ENCODE data around the gene FNDC3B. TPM values are rescaled to one million over a fixed set of nuclear protein-coding genes. Genes with fewer than 3 reads are reported as not detected.
"Not testable (repeated sequence)": the region's sequence is repeated elsewhere in the genome, so short reads cannot be mapped to it uniquely, and the experiment has no call there.

Gene FNDC3B
- total RNA-seq, 4 donors from 2014 or later: 59.8 to 72.6 (median 65.6) TPM

GRCh38 chr3:172367205-172368105 is 328.1 kb downstream of the FNDC3B start:
- H3K27ac ChIP-seq (replicated peaks in 1 of 4): no peak overlapping the region
- TF ChIP-seq EP300 (IDR thresholded peaks at IDR 0.05) (no peak), POLR2A (IDR thresholded peaks at IDR 0.05; ENCODE audit: low read depth) (no peak), CTCF (IDR thresholded peaks at IDR 0.05) (no peak), POLR2AphosphoS5 (IDR thresholded peaks at IDR 0.05) (no peak)
- H3K36me3 ChIP-seq: peaks cover 4 to 59% (median 33%) of the 10 kb centered on the region in 4 donors
- no peaks in the 10 kb centered on the region for H3K9me3 ChIP-seq
- intact Hi-C loops (cut with DNase I): loop anchor here (10.0 kb wide), 1 partner anchor 97 kb away; no protein-coding TSS in a partner anchor
- DNase-seq (ENCODE audit: extremely low spot score): no peak
- no peaks in the 10 kb centered on the region for H3K27me3 ChIP-seq
- peaks cover 8 to 33% (median 21%) of the 10 kb centered on the region in 4 donors for H3K4me1 ChIP-seq
- 74% methylated on average over 9 of the region's 9 CpGs for WGBS
- H3K4me3 ChIP-seq: no peak overlapping the region

GRCh38 chr3:172368556-172368955 is 329.2 kb downstream of the FNDC3B start:
- H3K27ac ChIP-seq (replicated peaks in 1 of 4); H3K27me3 ChIP-seq; DNase-seq (ENCODE audit: extremely low spot score); H3K4me3 ChIP-seq; H3K9me3 ChIP-seq: not testable (repeated sequence)
- Histone ChIP-seq H3K36me3 (peaks cover under 1 to 54% (median 26%) of the 10 kb centered on the region in 4 donors), H3K4me1 (peaks cover 8 to 33% (median 21%) of the 10 kb centered on the region in 4 donors)
- intact Hi-C loops (cut with DNase I): loop anchor here (10.0 kb wide), 1 partner anchor 96 kb away; no protein-coding TSS in a partner anchor
- 95% methylated on average over 5 of the region's 5 CpGs for WGBS

GRCh38 chr3:172369590-172370259 is 330.3 kb downstream of the FNDC3B start:
- Histone ChIP-seq H3K9me3 (no peaks in the 10 kb centered on the region), H3K27ac (replicated peaks in 1 of 4) (no peak overlapping the region), H3K4me1 (peaks cover 8 to 33% (median 19%) of the 10 kb centered on the region in 4 donors), H3K4me3 (no peak overlapping the region), H3K36me3 (peaks cover 0 to 54% (median 20%) of the 10 kb centered on the region in 4 donors), H3K27me3 (no peaks in the 10 kb centered on the region)
- WGBS: 71% methylated on average over 9 of the region's 9 CpGs
- TF ChIP-seq EP300 (IDR thresholded peaks at IDR 0.05) (no peak), POLR2AphosphoS5 (IDR thresholded peaks at IDR 0.05) (peak in 1 of 2 donors; percentile 14)
- DNase-seq (ENCODE audit: extremely low spot score): no peak
- intact Hi-C loops (cut with DNase I): loop anchor here (10.0 kb wide), 1 partner anchor 95 kb away; no protein-coding TSS in a partner anchor

GRCh38 chr3:172370419-172370818 is 331.0 kb downstream of the FNDC3B start:
- no peak for DNase-seq (ENCODE audit: extremely low spot score)
- H3K4me3 ChIP-seq: no peak overlapping the region
- peaks cover 8 to 38% (median 19%) of the 10 kb centered on the region in 4 donors for H3K4me1 ChIP-seq
- no peaks in the 10 kb centered on the region for H3K27me3 ChIP-seq
- TF ChIP-seq CTCF (IDR thresholded peaks at IDR 0.05) (no peak), POLR2A (IDR thresholded peaks at IDR 0.05; ENCODE audit: low read depth) (no peak), POLR2AphosphoS5 (IDR thresholded peaks at IDR 0.05) (no peak), EP300 (IDR thresholded peaks at IDR 0.05) (no peak)
- H3K9me3 ChIP-seq: no peaks in the 10 kb centered on the region
- intact Hi-C loops (cut with DNase I): no loop called here
- 60% methylated on average over 3 of the region's 3 CpGs for WGBS
- peaks cover 0 to 53% (median 19%) of the 10 kb centered on the region in 4 donors for H3K36me3 ChIP-seq
- H3K27ac ChIP-seq (replicated peaks in 1 of 4): no peak overlapping the region

- WGBS: 85% methylated on average over 4 of the region's 4 CpGs
- peaks cover 0 to 52% (median 14%) of the 10 kb centered on the region in 4 donors for H3K36me3 ChIP-seq
- intact Hi-C loops (cut with DNase I): no loop called here
- H3K4me3 ChIP-seq: no peak overlapping the region
- no peaks in the 10 kb centered on the region for H3K9me3 ChIP-seq
- peaks cover 8 to 43% (median 21%) of the 10 kb centered on the region in 4 donors for H3K4me1 ChIP-seq
- DNase-seq (ENCODE audit: extremely low spot score): no peak
- H3K27me3 ChIP-seq: no peaks in the 10 kb centered on the region
- no peak overlapping the region for H3K27ac ChIP-seq (replicated peaks in 1 of 4)
- TF ChIP-seq POLR2A (IDR thresholded peaks at IDR 0.05; ENCODE audit: low read depth) (no peak), EP300 (IDR thresholded peaks at IDR 0.05) (no peak), CTCF (IDR thresholded peaks at IDR 0.05) (no peak), POLR2AphosphoS5 (IDR thresholded peaks at IDR 0.05) (no peak)
Observed at GRCh38 chr3:172371544-172371943, 332.2 kb downstream of the FNDC3B start.

All from esophagus muscularis mucosa (tissue), 4 donors.